Caco-2 (cell line): Measurements from ENCODE around the gene SSB. TPM values are rescaled to one million over a fixed set of nuclear protein-coding genes. Genes with fewer than 3 reads are reported as not detected.

Source experiments
- BruUV-seq: library from RNA; stranded (reverse); fragments of 400-500 nt; replicated peaks from 2 replicates; lab custom pipeline; 2021; lab: Mats Ljungman, UMichigan
- CTCF ChIA-PET: fragments of 300-600 bp; sonication (Branson Sonifier 250); formaldehyde crosslinking; loops from one replicate; lab custom pipeline; 2022; ENCODE audit warnings: antibody characterized with exemption; lab: Charles Lee
- POLR2A ChIA-PET: fragments of 300-600 bp; sonication (Branson Sonifier 250); formaldehyde crosslinking; loops from one replicate; lab custom pipeline; 2022; ENCODE audit warnings: antibody characterized with exemption; lab: Charles Lee
- DNase-seq, 2 experiments: peaks; one replicate each; pipeline versions ENCODE4 v3.0.0 to v3.0.0-alpha.2; 2020 to 2022
- H3K27me3 ChIP-seq: replicated peaks from 2 replicates; pipeline ENCODE4 v1.6.0; 2011; ENCODE audit warnings: low read length; ENCODE audit not compliant: control insufficient read depth, insufficient read depth
- H3K36me3 ChIP-seq: 2 replicates; pipeline ENCODE4 v1.5.1; 2011; ENCODE audit warnings: low read length; ENCODE audit not compliant: control insufficient read depth, insufficient read depth
- H3K4me1 ChIP-seq: fragments of 250-450 bp; sonication (Bioruptor Pico); 2 replicates; pipeline ENCODE4 v1.5.1; 2020; ENCODE audit warnings: mild to moderate bottlenecking
- H3K4me3 ChIP-seq: 2 replicates; pipeline ENCODE4 v1.5.1; 2011; ENCODE audit warnings: low read depth, mild to moderate bottlenecking, control low read depth, low read length
- H3K9me3 ChIP-seq: fragments of 250-450 bp; sonication (Bioruptor Pico); 2 replicates; pipeline ENCODE4 v1.5.1; 2020; ENCODE audit warnings: mild to moderate bottlenecking, moderate library complexity
- H3K27ac Mint-ChIP-seq: one replicate; pipeline ENCODE4 v1.8.0; 2022; ENCODE audit warnings: mixed read lengths; ENCODE audit not compliant: unreplicated experiment
- H3K27me3 Mint-ChIP-seq: one replicate; pipeline ENCODE4 v1.8.0; 2022; ENCODE audit warnings: mixed read lengths; ENCODE audit not compliant: insufficient read depth, unreplicated experiment
- H3K36me3 Mint-ChIP-seq: one replicate; pipeline ENCODE4 v1.8.0; 2022; ENCODE audit warnings: mild to moderate bottlenecking, mixed read lengths; ENCODE audit not compliant: insufficient read depth, unreplicated experiment
- H3K4me1 Mint-ChIP-seq: one replicate; pipeline ENCODE4 v1.8.0; 2022; ENCODE audit warnings: low read depth, mixed read lengths; ENCODE audit not compliant: unreplicated experiment
- H3K4me3 Mint-ChIP-seq: one replicate; pipeline ENCODE4 v1.8.0; 2022; ENCODE audit warnings: mild to moderate bottlenecking, moderate library complexity, mixed read lengths; ENCODE audit not compliant: unreplicated experiment
- H3K9me3 Mint-ChIP-seq: one replicate; pipeline ENCODE4 v1.8.0; 2022; ENCODE audit warnings: mixed read lengths; ENCODE audit not compliant: unreplicated experiment
- CTCF ChIP-seq, 2 experiments: fragments of 200-600 bp in 1 of 2; IDR thresholded peaks; 1 replicate in 1 of 2; 2 replicates in 1 of 2; pipeline versions ENCODE4 v1.5.1 to v1.8.0; 2011 to 2022; ENCODE audit warnings: antibody characterized with exemption in 1 of 2, control low read depth in 1 of 2, inconsistent platforms in 1 of 2, low read depth in 1 of 2, low read length in 1 of 2, mild to moderate bottlenecking in 1 of 2, moderate library complexity in 1 of 2; ENCODE audit not compliant: insufficient read depth in 1 of 2, severe bottlenecking in 1 of 2, unreplicated experiment in 1 of 2
- intact Hi-C: fragments of 100-400 bp; cut with micrococcal nuclease; formaldehyde crosslinking; loops from one replicate; pipeline ENCODE4 v1.10.0; 2022; ENCODE audit not compliant: unreplicated experiment
- total RNA-seq: library from RNA; stranded (reverse); gene quantifications from 2 replicates; pipeline ENCODE4 v1.2.3, GENCODE V29; 2022

SSB gene
- total RNA-seq, 1 experiment from 2014 or later = 215 TPM

DNA sequence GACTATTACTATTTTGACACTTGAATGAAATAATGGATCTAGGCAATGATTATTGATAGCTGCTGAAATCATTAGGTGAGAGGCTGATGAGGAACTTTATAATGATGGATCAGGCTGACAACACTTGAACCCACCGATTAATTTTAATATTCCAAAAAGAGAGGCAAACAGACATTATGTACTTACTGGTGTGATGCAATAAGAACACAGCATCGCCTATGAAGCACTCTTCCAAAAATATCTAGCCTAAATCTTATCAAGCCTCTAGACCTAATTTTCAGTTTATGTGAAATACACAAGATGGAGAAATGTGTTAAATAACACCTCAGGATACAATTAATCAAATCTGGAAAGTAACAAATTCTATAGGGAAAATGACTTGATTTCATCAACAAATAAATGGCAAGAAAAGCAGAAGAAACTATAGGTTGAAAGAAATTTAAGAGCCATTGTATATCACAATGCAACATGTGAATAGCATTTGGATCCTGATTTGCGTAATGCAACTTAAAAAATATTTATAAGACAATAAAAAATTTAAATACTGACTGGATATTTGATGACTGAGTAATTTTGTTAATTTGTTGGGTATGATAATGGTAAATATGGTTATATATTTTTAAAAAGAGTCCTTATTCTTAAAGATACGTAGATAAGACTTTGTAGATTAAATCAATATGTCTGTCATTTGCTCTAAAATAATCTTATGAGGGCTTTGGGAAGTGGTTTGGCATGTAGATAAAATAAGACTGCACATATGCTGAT, 17.2 kb upstream of the SSB start:
- Histone ChIP-seq H3K4me3 (no peak overlapping the region), H3K27me3 (no peaks in the 10 kb centered on the region), H3K9me3 (no peaks in the 10 kb centered on the region), H3K4me1 (no peaks in the 10 kb centered on the region), H3K36me3 (no peaks in the 10 kb centered on the region)
- no peak for TF ChIP-seq CTCF (IDR thresholded peaks at IDR 0.05; ENCODE audit: insufficient read depth in 1 of 2, low read depth in 1 of 2, low read length in 1 of 2, severe bottlenecking in 1 of 2, unreplicated experiment in 1 of 2)
- ChIA-PET POLR2A (no interaction called here), CTCF (no interaction called here)
- Mint-ChIP-seq H3K27me3 (no peaks in the 10 kb centered on the region), H3K4me1 (no peaks in the 10 kb centered on the region), H3K9me3 (no peaks in the 10 kb centered on the region), H3K27ac (no peak overlapping the region), H3K36me3 (no peaks in the 10 kb centered on the region), H3K4me3 (no peak overlapping the region)
- intact Hi-C loops = no loop called here
- DNase-seq = no peak
- no TSS peak for BruUV-seq

DNA sequence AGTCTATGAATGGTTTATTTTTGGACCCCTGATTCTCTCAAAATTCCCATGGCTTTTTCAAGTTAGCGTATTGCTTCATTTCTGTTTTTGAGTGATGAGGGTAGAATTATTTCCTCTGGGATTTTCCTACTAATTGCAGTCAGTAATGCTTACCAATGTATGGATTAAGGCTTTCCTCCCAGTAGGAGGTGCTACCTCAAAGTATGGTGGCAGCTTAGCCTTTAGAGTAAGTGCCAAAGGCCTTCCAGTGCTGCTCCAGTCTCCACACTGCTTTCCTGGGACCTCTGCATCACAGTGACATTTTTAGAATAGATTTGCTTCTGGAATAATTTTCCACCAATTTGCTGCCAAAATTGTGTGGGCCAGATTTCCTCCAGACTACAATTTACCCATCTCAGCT, 16.2 kb upstream of the SSB start:
- CTCF ChIA-PET = no interaction called here
- no peak for TF ChIP-seq CTCF (IDR thresholded peaks at IDR 0.05; ENCODE audit: insufficient read depth in 1 of 2, low read depth in 1 of 2, low read length in 1 of 2, severe bottlenecking in 1 of 2, unreplicated experiment in 1 of 2)
- no peak overlapping the region for H3K4me3 Mint-ChIP-seq
- intact Hi-C loops = no loop called here
- Histone ChIP-seq H3K36me3 (no peaks in the 10 kb centered on the region), H3K27me3 (no peaks in the 10 kb centered on the region), H3K9me3 (no peaks in the 10 kb centered on the region), H3K4me1 (no peaks in the 10 kb centered on the region), H3K4me3 (no peak overlapping the region)
- no peaks in the 10 kb centered on the region for H3K36me3 Mint-ChIP-seq
- H3K27ac Mint-ChIP-seq = no peak overlapping the region
- POLR2A ChIA-PET = no interaction called here
- DNase-seq = no peak
- no TSS peak for BruUV-seq
- no peaks in the 10 kb centered on the region for H3K27me3 Mint-ChIP-seq
- no peaks in the 10 kb centered on the region for H3K4me1 Mint-ChIP-seq
- no peaks in the 10 kb centered on the region for H3K9me3 Mint-ChIP-seq

- Histone ChIP-seq H3K27me3 (no peaks in the 10 kb centered on the region), H3K36me3 (no peaks in the 10 kb centered on the region), H3K4me3 (no peak overlapping the region), H3K9me3 (peaks cover 4% of the 10 kb centered on the region; the same call in 1 of the 2 replicates), H3K4me1 (no peaks in the 10 kb centered on the region)
- CTCF ChIA-PET = interaction anchor here (0.6 to 1.1 kb wide), 2 partner anchors 20 to 532 kb away, joined by 5 to 9 read pairs; no protein-coding TSS in a partner anchor
- no peak for DNase-seq
- H3K9me3 Mint-ChIP-seq = peaks cover 12% of the 10 kb centered on the region
- no peak for TF ChIP-seq CTCF (IDR thresholded peaks at IDR 0.05; ENCODE audit: insufficient read depth in 1 of 2, low read depth in 1 of 2, low read length in 1 of 2, severe bottlenecking in 1 of 2, unreplicated experiment in 1 of 2)
- POLR2A ChIA-PET = no interaction called here
- H3K4me3 Mint-ChIP-seq = no peak overlapping the region
- H3K36me3 Mint-ChIP-seq = no peaks in the 10 kb centered on the region
- no peak overlapping the region for H3K27ac Mint-ChIP-seq
- no peaks in the 10 kb centered on the region for H3K4me1 Mint-ChIP-seq
- intact Hi-C loops = no loop called here
- H3K27me3 Mint-ChIP-seq = no peaks in the 10 kb centered on the region
- BruUV-seq = no TSS peak
Observed at GRCh38 chr2:169790581-169790980, 8.1 kb upstream of the SSB start.
